GM21447 (cell line): ENCODE results near the gene SLC24A3.
"Not testable (repeated sequence)": the region's sequence is repeated elsewhere in the genome, so short reads cannot be mapped to it uniquely, and the experiment has no call there.

Source experiments
- ATAC-seq: cut with Tn5 transposase; IDR thresholded peaks from one replicate; pipeline ENCODE4 v1.9.1; 2021; ENCODE audit not compliant: unreplicated experiment

The SLC24A3 gene

DNA sequence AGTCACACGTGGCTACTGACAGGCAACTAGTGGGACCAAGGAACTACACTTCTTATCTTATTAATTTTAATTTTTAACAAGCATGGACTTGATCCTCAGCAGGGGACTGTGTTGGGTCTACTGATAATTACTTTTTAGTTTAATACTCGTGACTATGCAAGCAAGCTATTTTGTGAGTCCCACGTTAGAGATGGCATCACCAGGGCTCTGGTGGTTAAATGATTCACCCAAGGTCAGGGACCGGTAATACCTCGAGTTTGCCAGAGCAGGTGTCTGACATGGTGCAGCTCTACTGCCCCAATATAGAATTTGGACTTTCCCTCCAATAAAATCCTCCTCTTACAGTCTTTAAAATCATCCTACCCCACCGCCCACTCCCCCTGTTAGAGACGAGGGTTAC is 447.0 kb downstream of the SLC24A3 start:
- ATAC-seq: no peak

DNA sequence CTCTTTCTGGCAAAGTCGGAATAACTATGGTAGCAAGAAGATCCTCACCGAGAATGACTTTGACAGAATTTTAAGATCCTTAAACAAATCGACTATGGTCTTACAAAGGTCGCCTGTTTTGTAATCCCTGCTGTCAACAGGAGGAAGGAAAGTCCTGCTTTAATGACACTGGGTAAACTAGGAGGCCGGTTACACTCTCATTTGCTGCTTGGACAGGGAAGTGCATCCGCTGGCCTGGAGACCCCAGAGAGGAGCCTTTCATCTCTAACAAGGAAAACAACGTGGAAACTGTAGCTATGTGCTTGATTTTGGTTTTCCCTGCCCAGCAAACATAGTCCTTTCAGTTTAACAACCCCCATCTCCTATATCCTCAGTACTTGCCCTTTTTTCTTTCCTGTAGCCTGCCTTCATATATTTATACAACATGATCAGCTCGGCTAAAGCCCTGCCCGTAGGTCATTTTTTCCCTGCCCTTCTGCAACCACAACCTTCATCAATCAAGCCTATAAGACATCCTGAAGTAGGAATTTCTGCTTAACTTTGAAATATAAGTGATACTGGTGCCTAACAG is 448.5 kb downstream of the SLC24A3 start:
- no peak for ATAC-seq

DNA sequence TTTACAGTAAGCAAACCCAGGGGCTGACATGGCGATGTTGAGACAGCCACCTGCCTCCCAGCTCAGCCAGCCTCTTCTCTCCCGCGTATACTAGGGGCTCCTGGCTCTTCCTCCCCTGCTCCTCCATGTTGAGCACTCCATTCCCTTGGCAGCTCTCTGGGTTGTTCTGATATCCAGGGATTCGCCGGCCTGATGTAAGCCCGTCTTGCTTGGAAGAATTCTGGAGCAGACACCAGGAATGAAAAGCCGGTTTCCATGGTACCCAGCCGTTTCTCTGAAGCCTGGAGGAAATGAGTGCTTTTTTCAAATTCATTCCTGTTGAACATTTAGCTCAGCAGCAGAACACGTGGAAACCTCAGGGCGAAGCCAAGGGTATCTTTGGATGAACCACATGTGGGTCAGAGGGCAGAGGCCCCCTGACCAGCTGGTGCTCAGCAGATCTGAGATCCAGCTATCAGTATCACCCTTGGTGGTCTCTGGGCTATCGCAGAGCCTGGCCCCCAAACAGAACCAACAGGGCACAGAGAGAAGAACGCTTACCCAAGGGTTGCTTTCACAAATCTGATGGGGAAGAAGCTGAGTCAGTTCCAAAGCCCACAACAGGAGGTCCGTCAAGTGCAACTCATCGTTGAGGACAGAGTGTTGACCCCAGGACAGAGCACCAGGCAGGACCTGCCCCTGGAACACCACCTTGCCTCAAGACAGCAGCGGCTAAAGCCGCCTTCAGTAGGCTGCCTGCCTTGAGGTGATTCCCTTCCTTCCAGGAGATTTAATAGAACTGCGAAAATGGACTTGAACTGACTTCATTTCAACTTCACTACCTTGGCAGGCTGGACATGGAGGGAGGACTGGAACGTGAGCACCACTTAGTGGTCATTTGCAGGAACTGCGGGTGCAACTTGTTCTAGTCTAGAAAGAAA is 449.5 kb downstream of the SLC24A3 start:
- ATAC-seq: no peak

DNA sequence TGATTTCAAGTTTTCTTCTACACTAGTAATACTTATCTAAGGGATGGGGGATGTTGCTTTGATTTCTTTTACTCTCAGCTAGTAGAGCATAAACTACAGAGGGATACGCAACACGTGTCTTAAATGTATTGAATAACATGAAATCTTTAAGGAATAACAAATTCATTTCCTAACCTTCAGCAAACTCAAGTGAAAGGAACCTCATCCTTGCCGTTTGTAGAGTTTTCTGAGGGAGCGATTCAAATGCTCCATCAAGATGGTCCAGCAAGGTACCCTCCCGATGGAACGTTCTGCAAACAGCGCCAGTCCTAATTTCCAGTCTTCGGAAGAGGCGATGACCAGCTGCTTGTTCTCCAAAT is 450.2 kb downstream of the SLC24A3 start:
- no peak for ATAC-seq

DNA sequence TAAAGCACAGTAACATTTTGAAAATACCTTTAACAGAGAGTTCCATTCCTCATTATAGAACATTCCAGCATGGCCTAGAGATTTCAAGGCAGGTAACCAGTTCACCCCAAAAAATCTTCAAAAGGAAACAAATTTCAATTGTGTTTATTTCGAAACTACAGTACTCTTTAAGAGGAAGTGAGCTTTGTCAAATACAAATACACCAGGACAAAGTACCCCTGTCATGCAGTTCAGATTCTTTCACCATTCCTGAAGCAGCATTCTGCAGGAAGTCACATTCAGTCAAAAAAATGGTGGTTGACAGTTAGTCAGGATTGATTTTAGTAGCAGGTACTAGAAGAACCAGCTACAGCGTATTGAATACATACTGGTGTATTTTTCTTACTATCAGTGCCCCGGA is 456.0 kb downstream of the SLC24A3 start:
- ATAC-seq: no peak

DNA sequence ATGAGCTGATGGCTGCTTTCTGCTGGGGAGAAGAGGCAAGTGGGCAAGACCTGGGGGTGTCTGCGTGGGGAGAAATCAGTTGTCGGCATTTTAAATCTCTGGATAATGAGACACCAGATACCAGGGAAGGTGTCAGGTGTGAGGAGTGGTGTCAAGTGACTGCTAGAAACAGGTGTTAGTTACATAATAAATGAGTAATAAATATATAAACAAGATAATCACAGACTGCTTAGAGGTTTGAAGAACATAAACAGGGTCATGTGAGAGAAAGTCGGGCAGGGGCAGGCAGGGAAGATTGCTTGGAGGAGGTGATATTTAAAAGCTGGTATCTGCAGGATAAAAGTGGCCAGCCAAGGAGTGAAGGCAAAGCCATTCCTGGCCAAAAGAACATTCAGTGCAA is 458.4 kb downstream of the SLC24A3 start:
- ATAC-seq: no peak

DNA sequence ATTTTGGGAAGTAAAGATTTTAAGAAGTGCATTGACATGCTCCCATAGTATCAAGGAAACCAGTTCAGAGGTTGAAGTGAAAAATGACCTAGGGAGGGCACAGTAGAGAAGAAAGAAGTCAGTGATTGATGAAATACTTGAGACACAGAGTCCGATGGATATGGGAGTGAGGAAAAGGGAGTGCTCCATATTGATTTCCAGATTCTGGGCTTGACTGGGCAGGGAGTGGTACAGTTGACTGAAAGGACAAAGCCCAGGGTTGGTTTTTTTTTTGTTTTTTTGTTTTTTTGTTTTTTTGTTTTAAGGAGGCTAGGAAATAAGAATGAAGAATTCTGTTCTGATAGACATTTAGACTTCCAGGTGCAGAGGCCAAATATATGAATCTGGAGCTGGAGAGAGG is 458.9 kb downstream of the SLC24A3 start:
- ATAC-seq: no peak

DNA sequence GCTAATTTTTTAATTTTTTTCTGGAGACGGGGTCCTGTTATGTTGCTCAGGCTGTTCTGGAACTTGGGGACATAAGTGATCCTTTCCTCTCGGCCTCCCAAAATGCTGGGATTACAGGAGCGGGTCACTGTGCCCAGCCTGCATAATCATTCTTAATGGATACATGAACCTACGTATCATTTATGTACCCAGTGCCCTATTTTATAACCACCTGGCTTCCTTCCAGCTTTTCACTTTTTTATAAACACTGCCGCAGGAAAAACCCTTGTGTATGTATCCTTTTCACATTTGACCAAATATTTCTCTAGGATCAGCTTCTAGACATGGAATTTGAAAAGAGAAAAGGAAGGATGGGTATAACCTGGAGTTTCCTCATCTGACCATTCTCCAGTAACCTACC is 460.1 kb downstream of the SLC24A3 start:
- no peak for ATAC-seq

DNA sequence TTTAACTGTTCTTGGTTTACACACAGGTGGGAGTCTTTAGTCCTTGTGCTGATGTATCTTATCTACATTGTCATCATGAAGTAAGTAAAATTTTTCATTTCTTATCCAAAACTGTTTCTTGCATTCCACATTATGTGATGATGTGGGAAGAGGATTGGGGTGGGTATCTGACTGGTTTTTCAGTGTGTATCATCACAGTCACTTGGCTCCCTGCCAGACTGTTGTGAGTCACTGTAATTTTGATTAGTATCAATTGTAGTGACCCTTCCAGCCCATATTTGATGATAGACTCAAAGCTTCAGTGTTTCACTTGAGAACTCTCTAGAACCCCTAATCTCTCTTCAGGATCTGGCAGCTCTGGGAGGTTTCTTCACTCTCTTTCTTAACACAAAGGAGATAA is 461.1 kb downstream of the SLC24A3 start:
- no peak for ATAC-seq

DNA sequence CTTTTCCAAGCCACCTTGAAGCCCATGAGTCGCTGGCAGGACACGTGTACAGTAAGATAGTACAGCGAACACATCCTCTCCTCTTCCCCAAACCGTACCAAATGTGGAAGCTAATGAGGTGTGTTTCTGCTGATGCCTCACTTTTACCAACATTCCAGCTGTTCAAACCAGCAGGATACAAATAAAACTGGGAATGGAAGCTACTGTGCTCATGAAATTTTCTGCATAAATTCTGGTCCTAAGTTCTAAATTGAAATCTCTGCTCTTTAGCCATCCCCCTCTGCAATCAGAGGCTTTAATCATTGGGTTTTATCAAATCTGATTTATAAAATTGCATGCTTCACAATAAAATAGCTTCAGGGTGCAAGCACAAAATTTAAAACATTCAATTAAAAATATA is 463.8 kb downstream of the SLC24A3 start:
- no peak for ATAC-seq

DNA sequence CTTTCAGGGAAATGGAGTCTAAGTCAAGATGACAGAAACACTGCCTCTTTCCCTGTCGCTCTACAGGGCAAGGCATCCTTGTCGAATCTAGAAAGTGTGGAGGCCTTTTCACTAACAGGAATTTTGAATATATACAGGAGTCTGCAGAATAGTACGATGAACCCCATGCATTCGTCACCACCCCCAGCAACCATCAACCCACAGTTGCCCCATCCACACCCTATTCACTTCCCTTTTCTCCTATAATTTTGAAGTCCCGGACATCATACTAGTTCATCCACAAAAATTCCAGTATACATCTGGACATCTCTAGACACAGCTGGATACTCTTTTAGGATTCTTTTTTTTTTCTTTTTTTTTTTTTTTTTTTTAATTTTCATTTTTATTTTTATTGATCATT is 464.9 kb downstream of the SLC24A3 start:
- no peak for ATAC-seq

DNA sequence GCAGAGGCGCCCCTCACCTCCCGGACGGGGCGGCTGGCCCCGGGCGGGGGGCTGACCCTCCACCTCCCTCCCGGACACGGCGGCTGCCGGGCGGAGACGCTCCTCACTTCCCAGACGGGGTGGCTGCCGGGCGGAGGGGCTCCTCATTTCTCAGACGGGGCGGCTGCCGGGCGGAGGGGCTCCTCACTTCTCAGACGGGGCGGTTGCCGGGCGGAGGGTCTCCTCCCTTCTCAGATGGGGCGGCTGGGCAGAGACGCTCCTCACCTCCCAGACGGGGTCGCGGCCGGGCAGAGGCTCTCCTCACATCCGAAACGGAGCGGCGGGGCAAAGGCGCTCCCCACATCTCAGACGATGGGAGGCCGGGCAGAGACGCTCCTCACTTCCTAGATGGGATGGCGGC is 466.1 kb downstream of the SLC24A3 start:
- not testable (repeated sequence) for ATAC-seq

DNA sequence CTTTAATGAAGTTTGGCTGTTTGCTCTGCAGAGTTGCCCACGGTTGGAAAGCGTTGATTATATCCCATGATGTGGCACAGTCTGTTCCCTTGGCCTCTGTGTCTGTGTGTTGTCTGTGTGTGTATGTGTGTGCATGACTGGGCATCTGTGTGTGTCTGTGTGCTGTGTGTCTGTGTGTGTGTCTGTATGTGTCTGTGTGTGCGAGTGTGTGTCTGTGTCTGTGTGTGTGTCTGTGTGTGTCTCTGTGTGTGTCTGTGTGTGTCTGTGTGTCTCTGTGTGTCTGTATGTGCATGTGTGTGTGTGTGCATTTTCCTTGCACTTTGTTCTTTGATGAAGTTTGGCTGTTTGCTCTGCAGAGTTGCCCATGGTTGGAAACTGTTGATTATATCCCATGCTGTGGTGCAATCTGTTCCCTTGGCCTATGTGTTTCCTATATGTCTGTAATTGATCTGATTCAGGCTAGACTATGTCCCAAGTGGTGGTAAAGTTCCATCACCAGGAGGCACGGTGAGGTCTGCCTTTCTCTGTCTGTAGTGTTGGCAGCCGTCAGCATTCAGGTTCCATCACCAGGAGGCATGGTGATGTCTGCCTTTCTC is 467.6 kb downstream of the SLC24A3 start:
- ATAC-seq: no peak

DNA sequence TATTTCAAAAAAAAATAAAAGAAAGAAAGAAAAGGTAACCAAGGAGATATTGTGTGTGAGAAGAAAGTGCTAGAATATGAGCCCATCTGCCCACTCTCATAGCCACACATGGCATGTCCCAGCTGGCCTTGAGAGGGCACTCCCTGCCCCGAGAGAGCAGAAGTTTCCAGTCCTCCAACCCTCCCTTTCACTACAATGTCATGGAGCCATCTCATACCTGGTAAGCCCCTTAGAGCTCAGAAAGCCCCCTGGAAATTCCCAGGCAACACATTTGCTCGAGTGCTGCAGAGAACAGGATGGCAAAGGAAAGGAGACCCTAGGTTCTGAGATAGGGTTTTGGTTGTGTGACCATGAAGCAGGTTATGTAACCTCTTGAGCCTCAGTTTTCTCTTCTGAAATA is 469.8 kb downstream of the SLC24A3 start:
- ATAC-seq: no peak

DNA sequence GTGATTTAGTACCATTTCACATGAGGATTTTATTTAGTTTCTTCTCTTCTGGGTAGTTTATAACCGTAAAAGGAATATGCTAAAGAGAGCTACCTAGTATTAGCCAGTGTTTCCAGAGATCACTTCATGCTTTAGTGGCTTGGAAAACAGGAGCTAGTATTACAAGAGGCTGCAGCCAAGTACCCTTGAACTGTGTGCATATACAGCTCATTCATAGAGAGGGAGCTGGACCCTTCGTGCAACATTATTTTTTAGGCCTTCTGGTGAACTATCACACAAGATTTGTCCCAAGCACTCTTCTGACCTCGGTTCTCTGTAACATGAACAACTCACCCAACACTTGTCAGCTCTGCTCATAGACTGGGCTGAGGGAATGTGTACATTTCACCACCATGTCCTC is 470.7 kb downstream of the SLC24A3 start:
- ATAC-seq: no peak

DNA sequence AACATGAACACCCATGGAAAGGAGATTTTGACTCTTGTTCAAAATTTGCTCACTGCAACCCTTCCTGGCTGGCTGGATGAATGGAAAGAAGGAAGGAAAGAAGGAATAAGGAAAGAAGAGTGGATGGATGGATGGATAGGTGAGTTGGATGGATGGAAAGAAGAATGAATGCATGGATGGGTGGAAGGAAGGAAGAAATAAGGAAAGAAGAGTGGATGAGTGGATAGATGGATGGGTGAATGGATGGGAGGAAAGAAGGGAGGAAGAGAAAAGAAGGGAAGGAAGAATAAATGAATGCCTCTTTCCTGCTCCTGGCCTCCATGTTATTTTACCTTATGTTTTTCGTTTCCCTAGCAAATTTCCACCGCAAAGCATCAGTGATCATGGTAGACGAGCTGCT is 471.4 kb downstream of the SLC24A3 start:
- ATAC-seq: no peak

DNA sequence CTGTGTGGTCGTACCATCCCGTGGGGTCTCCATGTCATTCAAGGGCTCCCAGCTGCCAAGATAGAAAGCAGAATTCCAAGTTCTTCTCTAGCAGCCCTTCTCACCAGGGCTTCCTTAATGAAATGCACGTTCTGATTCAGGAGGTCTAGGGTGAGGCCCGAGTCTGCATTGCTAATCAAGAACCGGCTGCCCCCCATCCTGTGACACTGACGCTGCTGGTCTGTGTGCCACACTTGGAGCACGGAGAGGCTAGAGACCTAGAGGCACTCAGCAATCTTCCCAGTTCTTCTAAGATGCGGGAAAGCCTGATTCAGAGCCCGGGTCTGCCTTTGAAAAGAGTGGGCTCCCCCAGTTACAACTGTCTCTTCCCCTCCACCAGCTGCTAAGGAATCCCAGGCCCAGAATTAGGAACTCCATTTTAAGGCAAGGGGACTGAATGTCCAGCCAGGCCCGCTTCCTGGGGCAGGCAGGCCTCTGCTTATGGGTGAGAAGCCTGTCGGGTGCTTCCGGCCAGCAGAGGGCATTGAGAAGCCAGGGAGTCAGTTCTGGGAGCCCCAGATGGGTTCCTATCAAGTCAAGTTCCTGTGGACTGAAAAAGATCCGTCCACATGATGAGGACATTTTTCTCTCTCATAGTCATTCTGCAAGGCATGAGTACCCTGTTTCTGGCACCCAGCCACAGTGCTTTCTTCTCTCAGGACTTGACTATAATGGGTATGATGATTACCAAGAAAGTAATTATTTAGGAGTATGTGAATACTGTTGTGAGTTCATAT is 475.8 kb downstream of the SLC24A3 start:
- no peak for ATAC-seq

DNA sequence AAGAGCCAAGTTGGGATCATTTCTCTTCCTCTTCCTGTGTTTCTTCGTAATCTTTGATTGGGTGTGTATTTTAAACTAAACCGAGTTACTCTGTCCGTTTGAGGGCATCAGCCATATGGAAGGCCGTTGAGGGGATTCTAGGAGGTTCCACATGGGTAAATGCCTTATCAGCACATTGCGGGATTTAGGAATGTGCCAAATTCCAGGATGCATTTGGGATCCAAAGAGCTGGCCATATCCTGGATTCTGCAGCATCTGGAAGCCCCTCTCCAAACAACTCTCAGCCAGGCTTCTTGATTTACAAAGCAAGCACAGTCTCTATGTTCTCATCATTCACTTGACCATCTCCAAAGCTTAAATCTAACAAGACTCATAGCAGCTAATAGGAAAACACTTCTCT is 478.0 kb downstream of the SLC24A3 start:
- no peak for ATAC-seq

DNA sequence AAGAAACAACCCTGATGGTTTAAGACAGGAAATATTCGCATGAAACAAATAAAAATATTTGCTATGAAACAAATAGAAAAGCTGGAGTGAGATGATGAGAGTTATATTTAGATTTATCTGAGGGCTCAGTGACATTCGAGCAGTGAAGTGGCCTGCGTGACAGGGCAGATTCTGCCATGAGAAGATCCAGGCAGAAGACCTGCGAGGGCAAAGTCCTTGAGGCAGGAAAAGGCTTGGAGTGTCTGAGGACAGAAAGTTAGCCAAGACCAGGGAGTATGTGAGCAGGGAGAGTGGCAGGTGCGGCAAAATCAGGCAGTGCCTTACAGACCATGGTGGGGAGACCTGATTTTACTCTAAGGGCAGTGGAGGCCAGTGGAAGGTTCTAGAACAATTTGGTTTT is 478.7 kb downstream of the SLC24A3 start:
- no peak for ATAC-seq

DNA sequence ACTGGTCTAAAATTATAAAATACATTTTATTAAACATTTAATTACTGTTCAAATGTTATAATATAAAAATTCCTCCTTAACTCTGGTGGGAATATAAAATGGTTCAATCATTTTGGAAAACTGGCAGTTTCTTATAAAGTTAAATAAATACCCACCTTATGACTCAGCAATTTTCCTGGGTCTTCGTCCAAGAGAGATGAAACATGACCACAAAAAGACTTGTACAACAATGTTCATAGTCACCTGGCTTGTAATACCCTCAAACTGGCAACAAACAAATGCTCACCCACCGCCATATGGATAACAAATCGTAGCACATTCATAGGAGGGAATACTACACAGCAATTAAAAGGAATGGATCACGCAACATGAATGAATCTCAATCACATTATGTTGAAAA is 479.7 kb downstream of the SLC24A3 start:
- ATAC-seq: no peak

DNA sequence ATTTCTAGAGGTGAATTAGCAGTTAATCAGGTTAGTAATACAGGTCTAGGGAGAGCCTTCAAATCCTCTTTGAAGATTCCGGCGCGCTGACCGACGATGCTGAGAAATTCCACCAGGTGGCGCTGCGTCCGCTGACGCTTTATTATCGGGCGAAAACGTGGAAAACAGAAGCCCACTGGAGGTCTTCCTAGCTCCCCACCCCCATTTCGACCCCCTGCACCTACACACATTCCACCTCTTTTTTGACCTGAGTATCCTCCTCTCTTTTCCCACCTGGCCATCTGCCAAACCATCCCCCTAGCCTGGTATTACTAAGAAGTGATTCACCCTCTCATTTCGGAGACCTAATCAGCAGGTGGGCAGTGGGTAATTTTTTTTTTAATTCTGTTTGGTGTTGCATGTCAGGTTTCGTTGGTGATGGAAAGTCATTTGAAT is 480.3 kb downstream of the SLC24A3 start:
- ATAC-seq: no peak

DNA sequence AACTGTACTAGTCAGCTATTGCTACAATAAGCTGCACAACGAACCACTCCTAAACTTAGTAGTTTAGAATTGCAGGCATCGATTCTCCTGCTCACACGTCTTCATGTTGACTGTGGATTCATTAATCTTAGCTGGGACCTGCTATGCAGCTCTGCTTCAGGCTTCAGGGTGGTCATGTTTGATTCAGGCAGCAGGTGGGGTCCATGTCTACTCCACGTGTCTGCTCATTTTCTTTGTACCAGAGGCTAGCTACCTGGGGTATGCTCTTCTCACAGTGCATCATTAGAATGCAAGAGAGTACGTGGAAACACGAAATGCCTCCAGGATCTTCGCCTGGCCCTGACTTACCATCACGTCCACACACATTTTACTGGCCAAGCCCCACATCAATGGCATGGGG is 481.1 kb downstream of the SLC24A3 start:
- ATAC-seq: no peak
